GM21619 (cell line): ENCODE measurements around the gene FAM76B.

Source experiments
- ATAC-seq: cut with Tn5 transposase; IDR thresholded peaks from one replicate; pipeline ENCODE4 v1.9.1; 2021; ENCODE audit not compliant: unreplicated experiment

FAM76B gene

GRCh38 chr11:95734009-95734572, 55.5 kb downstream of the FAM76B start:
- ATAC-seq: no peak

- no peak for ATAC-seq
Measured at GRCh38 chr11:95732930-95733602, 56.5 kb downstream of the FAM76B start.

- ATAC-seq: no peak
Measured at GRCh38 chr11:95729462-95729861, 60.1 kb downstream of the FAM76B start.

- no peak for ATAC-seq
Measured at GRCh38 chr11:95728790-95729189, 60.8 kb downstream of the FAM76B start.

GRCh38 chr11:95728094-95728493, 61.5 kb downstream of the FAM76B start:
- no peak for ATAC-seq

GRCh38 chr11:95727620-95728019, 62.0 kb downstream of the FAM76B start:
- no peak for ATAC-seq

GRCh38 chr11:95727111-95727510, 62.5 kb downstream of the FAM76B start:
- no peak for ATAC-seq

GRCh38 chr11:95725196-95725595, 64.4 kb downstream of the FAM76B start:
- ATAC-seq: no peak

GRCh38 chr11:95723361-95723942, 66.1 kb downstream of the FAM76B start:
- ATAC-seq: no peak

GRCh38 chr11:95720195-95720594, 69.4 kb downstream of the FAM76B start:
- ATAC-seq: no peak
